Suprapubic skin (tissue), 4 donors: ENCODE data around the gene ACP3. TPM values are rescaled to one million over a fixed set of nuclear protein-coding genes. Genes with fewer than 3 reads are reported as not detected.

Experiments
- DNase-seq, 2 donors: peaks; one replicate each; pipeline ENCODE4 v3.0.0-alpha.2; 2019; ENCODE audit warnings: low spot score in 2 of 2
- H3K27ac ChIP-seq: fragments of 200-600 bp; sonication (generic); one replicate; pipeline ENCODE4 v1.5.1; 2019
- H3K27me3 ChIP-seq: fragments of 200-600 bp; sonication (generic); one replicate; pipeline ENCODE4 v1.5.1; 2019
- H3K36me3 ChIP-seq: fragments of 200-600 bp; sonication (generic); one replicate; pipeline ENCODE4 v1.5.1; 2019
- H3K4me1 ChIP-seq: fragments of 200-600 bp; sonication (generic); one replicate; pipeline ENCODE4 v1.5.1; 2019
- H3K4me3 ChIP-seq: fragments of 200-600 bp; sonication (generic); one replicate; pipeline ENCODE4 v1.5.1; 2019; ENCODE audit warnings: mild to moderate bottlenecking
- H3K9me3 ChIP-seq: fragments of 200-600 bp; sonication (generic); one replicate; pipeline ENCODE4 v1.5.1; 2019
- EP300 ChIP-seq: sonication (generic); formaldehyde crosslinking; IDR thresholded peaks from one replicate; pipeline ENCODE4 v1.6.1; 2017; ENCODE audit warnings: antibody characterized with exemption
- POLR2A ChIP-seq, 2 donors: fragments of 450-650 bp; IDR thresholded peaks; one replicate each; pipeline ENCODE4 v1.6.1; 2017; ENCODE audit warnings: antibody characterized with exemption in 2 of 2, mild to moderate bottlenecking in 2 of 2, moderate library complexity in 2 of 2
- POLR2AphosphoS5 ChIP-seq, 3 donors: sonication (generic); formaldehyde crosslinking; IDR thresholded peaks; one replicate each; pipeline ENCODE4 v1.6.1; 2017; ENCODE audit warnings: antibody characterized with exemption in 3 of 3
- WGBS: methylation state at CpG from one replicate; pipeline ENCODE4 v1.1.5; 2018; 5-methylcytosine and 5-hydroxymethylcytosine counted together
- total RNA-seq, 4 donors: library from RNA; depleted of rRNA; stranded (reverse); fragments of >200 nt; gene quantifications; one replicate each; pipeline ENCODE4 v1.1.0, GENCODE V29; 2016
- TF ChIP-seq, protein P1 (sequence below), 2 donors: fragments of 200-600 bp in 1 of 2; fragments of 450-650 bp in 1 of 2; sonication (generic) in 1 of 2; IDR thresholded peaks; one replicate each; pipeline ENCODE4 v1.5.1; 2016 to 2019; ENCODE audit warnings: antibody characterized with exemption in 2 of 2, mild to moderate bottlenecking in 1 of 2, moderate library complexity in 1 of 2

ACP3 gene
- total RNA-seq, 4 donors from 2014 or later, result 38.2 to 71.7 (median 60.1) TPM

DNA sequence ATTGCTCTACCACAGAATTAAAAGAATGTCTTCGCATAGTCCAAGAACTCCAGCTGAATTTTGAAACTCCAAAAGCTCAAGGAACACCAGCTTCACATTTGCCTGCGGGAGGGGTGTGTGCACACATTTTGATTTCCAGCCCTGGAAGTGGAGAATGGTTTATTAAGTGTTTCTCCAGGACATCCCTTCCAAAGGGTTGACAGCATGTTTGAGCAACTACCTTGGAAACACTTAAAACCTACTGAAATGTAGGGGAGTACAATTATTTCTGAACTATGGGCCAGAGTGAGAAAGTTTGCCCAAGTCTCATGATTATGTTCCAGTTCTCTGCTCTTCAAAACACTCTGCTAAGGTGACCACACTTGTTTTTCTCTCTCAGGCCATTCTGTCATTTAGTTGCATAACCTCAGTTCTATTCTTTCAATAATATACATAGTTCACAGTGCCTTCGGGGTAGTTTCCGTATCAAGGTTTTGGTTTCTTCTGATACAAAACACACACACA is 7.9 kb downstream of the ACP3 start:
- H3K27ac ChIP-seq, result no peak overlapping the region
- H3K36me3 ChIP-seq, result no peaks in the 10 kb centered on the region
- no peak for DNase-seq
- 38% methylated on average over 4 of the region's 4 CpGs for WGBS
- no peak overlapping the region for H3K4me3 ChIP-seq
- H3K9me3 ChIP-seq, result no peaks in the 10 kb centered on the region
- TF ChIP-seq, protein P1, sequence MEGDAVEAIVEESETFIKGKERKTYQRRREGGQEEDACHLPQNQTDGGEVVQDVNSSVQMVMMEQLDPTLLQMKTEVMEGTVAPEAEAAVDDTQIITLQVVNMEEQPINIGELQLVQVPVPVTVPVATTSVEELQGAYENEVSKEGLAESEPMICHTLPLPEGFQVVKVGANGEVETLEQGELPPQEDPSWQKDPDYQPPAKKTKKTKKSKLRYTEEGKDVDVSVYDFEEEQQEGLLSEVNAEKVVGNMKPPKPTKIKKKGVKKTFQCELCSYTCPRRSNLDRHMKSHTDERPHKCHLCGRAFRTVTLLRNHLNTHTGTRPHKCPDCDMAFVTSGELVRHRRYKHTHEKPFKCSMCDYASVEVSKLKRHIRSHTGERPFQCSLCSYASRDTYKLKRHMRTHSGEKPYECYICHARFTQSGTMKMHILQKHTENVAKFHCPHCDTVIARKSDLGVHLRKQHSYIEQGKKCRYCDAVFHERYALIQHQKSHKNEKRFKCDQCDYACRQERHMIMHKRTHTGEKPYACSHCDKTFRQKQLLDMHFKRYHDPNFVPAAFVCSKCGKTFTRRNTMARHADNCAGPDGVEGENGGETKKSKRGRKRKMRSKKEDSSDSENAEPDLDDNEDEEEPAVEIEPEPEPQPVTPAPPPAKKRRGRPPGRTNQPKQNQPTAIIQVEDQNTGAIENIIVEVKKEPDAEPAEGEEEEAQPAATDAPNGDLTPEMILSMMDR (IDR thresholded peaks at IDR 0.05), result no peak
- TF ChIP-seq POLR2A (IDR thresholded peaks at IDR 0.05), result no peak
- TF ChIP-seq EP300, result no peak
- TF ChIP-seq POLR2AphosphoS5 (IDR thresholded peaks at IDR 0.05), result no peak
- no peaks in the 10 kb centered on the region for H3K27me3 ChIP-seq
- peaks cover 20% of the 10 kb centered on the region for H3K4me1 ChIP-seq

DNA sequence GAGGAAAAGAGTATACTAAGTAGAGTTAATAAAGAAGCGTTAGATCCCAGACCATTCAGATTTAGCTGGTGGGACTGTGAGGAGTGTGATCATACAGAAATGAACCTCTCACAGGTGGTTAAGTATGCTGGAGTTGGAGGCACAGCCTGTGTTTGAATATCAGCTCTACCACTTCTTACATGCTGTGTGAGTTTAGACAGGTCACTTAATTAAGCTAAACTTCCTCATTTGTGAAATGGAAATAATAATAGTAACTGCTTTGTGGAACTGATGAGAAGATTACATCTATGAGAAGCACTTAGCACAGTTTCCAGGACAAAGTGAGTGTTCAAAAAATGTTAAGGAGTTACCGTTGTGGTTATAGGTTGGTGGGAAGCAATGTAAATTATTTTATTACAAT is 8.4 kb downstream of the ACP3 start:
- no peak for DNase-seq
- Histone ChIP-seq H3K4me1 (peaks cover 20% of the 10 kb centered on the region), H3K36me3 (peaks cover 2% of the 10 kb centered on the region), H3K4me3 (no peak overlapping the region), H3K27ac (no peak overlapping the region), H3K27me3 (no peaks in the 10 kb centered on the region), H3K9me3 (no peaks in the 10 kb centered on the region)
- TF ChIP-seq POLR2AphosphoS5 (IDR thresholded peaks at IDR 0.05) (no peak), EP300 (no peak), POLR2A (IDR thresholded peaks at IDR 0.05) (no peak)
- TF ChIP-seq, protein P1 (IDR thresholded peaks at IDR 0.05), result no peak
- WGBS, result 43% methylated on average over 2 of the region's 2 CpGs

DNA sequence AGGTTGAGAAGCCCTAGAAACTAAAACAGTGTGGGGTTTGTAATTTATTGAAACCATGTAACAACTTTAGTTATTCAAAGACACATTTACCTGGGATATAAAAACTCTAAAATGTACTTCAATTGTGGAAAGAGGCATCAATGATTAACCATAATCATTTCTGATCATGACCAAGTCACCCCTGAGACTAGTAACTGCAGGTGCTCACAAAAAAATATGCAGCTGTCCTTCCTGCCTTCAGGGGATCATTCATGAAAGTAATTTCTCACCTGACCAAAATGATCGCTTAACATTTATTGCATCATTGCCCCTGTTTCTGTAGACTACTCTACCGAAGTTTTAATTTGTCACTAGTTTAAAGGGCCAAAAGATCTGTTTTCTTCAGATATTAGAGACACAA is 9.0 kb downstream of the ACP3 start:
- no peak overlapping the region for H3K27ac ChIP-seq
- TF ChIP-seq, protein P1 (IDR thresholded peaks at IDR 0.05), result no peak
- TF ChIP-seq EP300, result no peak
- TF ChIP-seq POLR2A (IDR thresholded peaks at IDR 0.05), result no peak
- no peak for TF ChIP-seq POLR2AphosphoS5 (IDR thresholded peaks at IDR 0.05)

DNA sequence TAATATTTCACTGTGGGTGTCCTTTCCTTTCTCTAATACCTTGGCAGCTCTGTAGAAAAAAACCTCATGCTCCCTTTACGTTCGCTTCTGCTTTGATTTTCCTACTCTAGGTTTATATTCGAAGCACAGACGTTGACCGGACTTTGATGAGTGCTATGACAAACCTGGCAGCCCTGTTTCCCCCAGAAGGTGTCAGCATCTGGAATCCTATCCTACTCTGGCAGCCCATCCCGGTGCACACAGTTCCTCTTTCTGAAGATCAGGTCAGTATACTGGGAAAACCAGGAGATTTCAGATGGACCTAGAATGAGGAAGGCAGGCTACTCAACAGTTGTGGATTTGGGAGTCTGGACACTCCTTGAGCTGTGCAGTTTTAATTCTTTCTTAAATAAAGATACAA is 14.9 kb downstream of the ACP3 start:
- no peaks in the 10 kb centered on the region for H3K27me3 ChIP-seq
- H3K27ac ChIP-seq, result no peak overlapping the region
- 72% methylated on average over 6 of the region's 6 CpGs for WGBS
- no peak for DNase-seq
- H3K9me3 ChIP-seq, result no peaks in the 10 kb centered on the region
- peaks cover 8% of the 10 kb centered on the region for H3K36me3 ChIP-seq
- no peaks in the 10 kb centered on the region for H3K4me1 ChIP-seq
- TF ChIP-seq POLR2AphosphoS5 (IDR thresholded peaks at IDR 0.05) (no peak), EP300 (no peak), POLR2A (IDR thresholded peaks at IDR 0.05) (no peak)
- TF ChIP-seq, protein P1 (IDR thresholded peaks at IDR 0.05), result no peak
- H3K4me3 ChIP-seq, result no peak overlapping the region

More for the DNA sequence above, 9.0 kb downstream of the ACP3 start:
- Histone ChIP-seq H3K4me3 (no peak overlapping the region), H3K4me1 (peaks cover 19% of the 10 kb centered on the region), H3K36me3 (peaks cover 4% of the 10 kb centered on the region), H3K9me3 (no peaks in the 10 kb centered on the region), H3K27me3 (no peaks in the 10 kb centered on the region)
- WGBS, result 44% methylated on average over 2 of the region's 2 CpGs
- no peak for DNase-seq

DNA sequence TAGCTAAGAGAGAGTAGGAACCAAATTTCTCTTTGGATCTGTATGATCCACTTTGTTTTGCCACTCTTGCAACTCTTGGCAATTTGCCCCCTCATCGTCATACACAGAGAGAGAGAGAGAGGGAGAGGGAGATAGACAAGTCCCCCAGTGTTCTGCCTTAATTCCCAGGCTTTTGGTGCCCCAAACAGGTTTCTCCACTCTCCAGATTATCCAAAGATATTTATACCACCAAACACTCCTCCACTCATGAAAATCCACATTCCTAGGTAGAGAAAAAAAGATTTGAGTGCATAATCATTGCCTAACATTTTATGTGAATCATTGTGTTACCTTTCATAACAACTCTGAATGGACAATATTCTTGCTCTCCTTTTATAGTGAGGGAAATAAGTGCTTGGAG is 15.3 kb downstream of the ACP3 start:
- no peak for DNase-seq
- no peaks in the 10 kb centered on the region for H3K9me3 ChIP-seq
- H3K4me1 ChIP-seq, result no peaks in the 10 kb centered on the region
- WGBS, result 50% methylated on average over 1 of the region's 1 CpG
- TF ChIP-seq POLR2AphosphoS5 (IDR thresholded peaks at IDR 0.05), result no peak
- TF ChIP-seq POLR2A (IDR thresholded peaks at IDR 0.05), result no peak
- no peak for TF ChIP-seq EP300
- TF ChIP-seq, protein P1 (IDR thresholded peaks at IDR 0.05), result no peak
- H3K36me3 ChIP-seq, result peaks cover 8% of the 10 kb centered on the region
- no peaks in the 10 kb centered on the region for H3K27me3 ChIP-seq
- no peak overlapping the region for H3K27ac ChIP-seq
- H3K4me3 ChIP-seq, result no peak overlapping the region
